HG03066 (cell line): ENCODE data around the gene FAM83D.

Experiments used
- ATAC-seq: cut with Tn5 transposase; IDR thresholded peaks from one replicate; pipeline ENCODE4 v1.9.1; 2021; ENCODE audit warnings: low read depth; ENCODE audit not compliant: unreplicated experiment

FAM83D gene

GRCh38 chr20:38926142-38926933 is at the start of gene FAM83D:
TSS of gene FAM83D (plus strand) at chr20:38926417. CDS start at chr20:38926443, 26 bp downstream.
- peak; percentile 91 for ATAC-seq

- ATAC-seq = no peak
These were observed 48.7 kb upstream of the FAM83D start for GRCh38 chr20:38877483-38877882.

- ATAC-seq = no peak
These were observed 47.4 kb upstream of the FAM83D start for GRCh38 chr20:38878866-38879265.

GRCh38 chr20:38880952-38881735 is 45.1 kb upstream of the FAM83D start:
- ATAC-seq = no peak

GRCh38 chr20:38881806-38882440 is 44.3 kb upstream of the FAM83D start:
- no peak for ATAC-seq

GRCh38 chr20:38882600-38882999 is 43.6 kb upstream of the FAM83D start:
- ATAC-seq = no peak

- no peak for ATAC-seq
These were observed 42.9 kb upstream of the FAM83D start for GRCh38 chr20:38883081-38883980.

GRCh38 chr20:38883981-38884733 is 42.1 kb upstream of the FAM83D start:
- no peak for ATAC-seq

GRCh38 chr20:38885357-38885756 is 40.9 kb upstream of the FAM83D start:
- ATAC-seq = no peak

- ATAC-seq = no peak
These were observed 38.0 kb upstream of the FAM83D start for GRCh38 chr20:38888059-38888831.

GRCh38 chr20:38889050-38889449 is 37.2 kb upstream of the FAM83D start:
- no peak for ATAC-seq

GRCh38 chr20:38889792-38890496 is 36.3 kb upstream of the FAM83D start:
- ATAC-seq = no peak

GRCh38 chr20:38890497-38890818 is 35.8 kb upstream of the FAM83D start:
- ATAC-seq = no peak

GRCh38 chr20:38892091-38892981 is 33.9 kb upstream of the FAM83D start:
- ATAC-seq = peak; percentile 51

- no peak for ATAC-seq
These were observed 33.1 kb upstream of the FAM83D start for GRCh38 chr20:38893056-38893564.

GRCh38 chr20:38893565-38894090 is 32.6 kb upstream of the FAM83D start:
- ATAC-seq = peak; percentile 64
